ENCODE measurements around the gene TRAPPC5.

Gene TRAPPC5

GRCh38 chr19:7701654-7702457, 21.2 kb downstream of the TRAPPC5 start, which contains the start of gene FCER2:
TSS of gene FCER2 (minus strand) at chr19:7702131. CDS start at chr19:7699760, 2,371 bp downstream.
- no peak for DNase-seq

GRCh38 chr19:7703332-7703731, 22.7 kb downstream of the TRAPPC5 start:
- no peak for DNase-seq

GRCh38 chr19:7704280-7705060, 23.8 kb downstream of the TRAPPC5 start:
- no peak for DNase-seq

- DNase-seq, result no peak
Observed at GRCh38 chr19:7705387-7706187, 25.0 kb downstream of the TRAPPC5 start.

- no peak for DNase-seq
Observed at GRCh38 chr19:7706188-7706954, 25.7 kb downstream of the TRAPPC5 start.

GRCh38 chr19:7706955-7707456, 26.4 kb downstream of the TRAPPC5 start:
- no peak for DNase-seq

GRCh38 chr19:7709932-7710460, 29.4 kb downstream of the TRAPPC5 start:
- no peak for DNase-seq

- no peak for DNase-seq
Observed at GRCh38 chr19:7710616-7711015, 30.0 kb downstream of the TRAPPC5 start.

- no peak for DNase-seq
Observed at GRCh38 chr19:7715671-7716070, 35.0 kb downstream of the TRAPPC5 start.

GRCh38 chr19:7716762-7717161, 36.1 kb downstream of the TRAPPC5 start:
- DNase-seq, result no peak

GRCh38 chr19:7718668-7719067, 38.0 kb downstream of the TRAPPC5 start:
- DNase-seq, result no peak

GRCh38 chr19:7720351-7720750, 39.7 kb downstream of the TRAPPC5 start:
- DNase-seq, result no peak

GRCh38 chr19:7722231-7722651, 41.6 kb downstream of the TRAPPC5 start:
- DNase-seq, result no peak

- DNase-seq, result no peak
Observed at GRCh38 chr19:7725791-7726190, 45.2 kb downstream of the TRAPPC5 start.

GRCh38 chr19:7729211-7729610, 48.6 kb downstream of the TRAPPC5 start:
- DNase-seq, result no peak

- DNase-seq, result no peak
Observed at GRCh38 chr19:7729831-7730285, 49.2 kb downstream of the TRAPPC5 start.

GRCh38 chr19:7730286-7731217, 49.9 kb downstream of the TRAPPC5 start:
- no peak for DNase-seq

- no peak for DNase-seq
Observed at GRCh38 chr19:7731218-7731595, 50.6 kb downstream of the TRAPPC5 start.

- no peak for DNase-seq
Observed at GRCh38 chr19:7731615-7732014, 51.0 kb downstream of the TRAPPC5 start.

- no peak for DNase-seq
Observed at GRCh38 chr19:7732045-7732444, 51.4 kb downstream of the TRAPPC5 start, which contains the start of gene CLEC4G. TSS of gene CLEC4G (minus strand) at chr19:7732110. CDS start at chr19:7732102, 8 bp downstream.

GRCh38 chr19:7733376-7733775, 52.7 kb downstream of the TRAPPC5 start:
- DNase-seq, result no peak

All from NCI-H1694 (cell line).